GM19438 (cell line): ENCODE measurements around the gene FUZ.

Experiments used
- ATAC-seq: cut with Tn5 transposase; IDR thresholded peaks from one replicate; pipeline ENCODE4 v1.9.1; 2021; ENCODE audit warnings: low read depth; ENCODE audit not compliant: unreplicated experiment

The FUZ gene

DNA sequence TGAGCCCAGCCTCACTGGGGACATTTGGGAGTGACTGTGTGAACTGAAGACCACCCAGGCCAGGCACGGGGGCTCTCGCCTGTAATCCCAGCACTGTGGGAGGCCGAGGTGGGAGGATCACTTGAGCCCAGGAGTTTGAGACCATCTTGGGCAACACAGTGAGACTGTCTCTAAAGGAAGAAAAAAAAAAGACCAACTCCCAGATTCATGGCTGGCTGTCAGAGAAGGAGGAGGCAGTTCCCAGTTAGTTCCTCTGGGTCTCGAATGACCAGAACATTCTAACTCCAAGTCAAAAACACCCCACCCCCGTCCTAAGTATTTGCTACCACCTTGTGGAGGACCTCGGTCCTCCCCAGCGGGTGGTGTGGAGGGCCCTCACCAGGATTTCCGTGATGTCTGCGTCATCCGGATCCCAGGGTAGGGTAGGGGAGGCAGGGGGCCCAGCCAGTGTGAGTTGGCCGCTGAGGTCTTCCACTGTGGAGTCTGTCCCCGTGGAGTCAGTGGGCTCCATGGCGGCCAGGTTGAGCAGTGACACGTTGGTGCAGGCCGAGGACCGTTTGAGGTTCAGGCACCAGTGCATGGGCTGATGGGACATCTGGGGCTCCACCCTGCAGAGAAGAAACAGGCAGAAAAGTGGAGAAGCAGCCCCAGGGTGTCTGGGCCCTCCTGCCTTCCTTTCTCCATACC, 51.3 kb downstream of the FUZ start:
- ATAC-seq: no peak

DNA sequence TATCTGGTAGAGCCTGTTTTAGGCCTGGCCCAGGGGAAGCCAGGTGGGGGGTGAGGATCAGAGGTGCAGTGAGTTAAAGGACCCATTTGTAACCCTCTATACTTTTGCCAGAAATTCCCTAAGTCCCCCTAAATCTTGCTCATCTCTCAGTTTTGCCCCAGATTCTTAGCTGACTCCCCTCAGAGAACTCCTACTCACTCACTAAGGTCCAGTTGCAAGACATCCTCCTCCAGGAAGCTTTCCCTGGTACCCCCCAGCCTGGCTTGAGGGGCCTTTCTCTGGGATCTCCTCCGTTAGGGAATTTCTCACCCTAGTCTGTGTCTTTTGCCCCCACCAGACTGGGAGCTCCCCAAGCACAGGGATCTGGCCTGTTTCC, 51.9 kb downstream of the FUZ start:
- ATAC-seq: no peak

DNA sequence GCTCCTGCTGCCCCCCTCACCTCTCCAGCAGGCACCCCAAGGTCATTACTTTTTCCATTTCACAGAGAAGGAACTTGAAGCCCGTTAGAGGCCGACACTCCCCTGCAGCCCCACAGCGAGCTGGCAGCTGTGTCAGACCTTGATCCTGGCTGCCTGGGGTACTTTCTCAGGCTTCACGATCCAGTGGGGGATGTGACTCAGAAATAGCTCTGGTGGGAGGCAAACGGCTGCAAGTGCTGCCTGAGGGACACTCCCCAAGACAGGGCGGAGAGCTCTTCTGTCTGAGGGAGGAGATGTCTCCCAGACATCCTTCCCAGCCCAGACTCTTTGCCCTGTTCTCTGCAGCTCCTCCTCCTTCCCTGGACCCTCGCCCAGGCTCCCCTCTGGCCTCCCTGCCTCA, 54.8 kb downstream of the FUZ start:
- no peak for ATAC-seq
